GM21390 (cell line): Measurements from ENCODE around the gene PDAP1.
"Not testable (repeated sequence)": the region's sequence is repeated elsewhere in the genome, so short reads cannot be mapped to it uniquely, and the experiment has no call there.

Experiments used
- ATAC-seq: cut with Tn5 transposase; IDR thresholded peaks from one replicate; pipeline ENCODE4 v1.9.1; 2021; ENCODE audit not compliant: unreplicated experiment

Gene PDAP1

GRCh38 chr7:99380032-99380822, 28.2 kb downstream of the PDAP1 start:
- ATAC-seq, result peak; percentile 50

GRCh38 chr7:99379693-99380031, 28.7 kb downstream of the PDAP1 start:
- not testable (repeated sequence) for ATAC-seq

GRCh38 chr7:99379043-99379577, 29.3 kb downstream of the PDAP1 start:
- ATAC-seq, result no peak

- ATAC-seq, result peak; percentile 44
Measured at GRCh38 chr7:99375070-99375807, 33.2 kb downstream of the PDAP1 start.

- ATAC-seq, result peak; percentile 57
Measured at GRCh38 chr7:99374111-99375064, 34.0 kb downstream of the PDAP1 start, which contains the start of gene ARPC1B. ARPC1B (plus strand) TSS chr7:99374730; CDS start chr7:99385715, 10,985 bp downstream.

GRCh38 chr7:99373091-99374066, 35.0 kb downstream of the PDAP1 start:
- no peak for ATAC-seq

GRCh38 chr7:99372275-99373090, 35.9 kb downstream of the PDAP1 start:
- no peak for ATAC-seq

- ATAC-seq, result no peak
Measured at GRCh38 chr7:99371376-99371920, 36.9 kb downstream of the PDAP1 start.

- ATAC-seq, result no peak
Measured at GRCh38 chr7:99369767-99370391, 38.5 kb downstream of the PDAP1 start.

GRCh38 chr7:99368750-99369389, 39.5 kb downstream of the PDAP1 start:
- ATAC-seq, result no peak

- ATAC-seq, result no peak
Measured at GRCh38 chr7:99366646-99367045, 41.8 kb downstream of the PDAP1 start.

- ATAC-seq, result no peak
Measured at GRCh38 chr7:99365318-99366141, 42.9 kb downstream of the PDAP1 start.

GRCh38 chr7:99363286-99363685, 45.1 kb downstream of the PDAP1 start:
- no peak for ATAC-seq

- ATAC-seq, result no peak
Measured at GRCh38 chr7:99362801-99363200, 45.6 kb downstream of the PDAP1 start.

- no peak for ATAC-seq
Measured at GRCh38 chr7:99359465-99360154, 48.8 kb downstream of the PDAP1 start.

GRCh38 chr7:99358521-99358920, 49.9 kb downstream of the PDAP1 start:
- ATAC-seq, result not testable (repeated sequence)
